HG03097 (cell line): ENCODE data around the gene ZCCHC4.
A peak's percentile ranks its signal among the peaks of the same experiment; 100 is the strongest.

Experiments used
- ATAC-seq: cut with Tn5 transposase; IDR thresholded peaks from one replicate; pipeline ENCODE4 v1.9.1; 2021; ENCODE audit not compliant: unreplicated experiment, low FRiP score

Gene ZCCHC4

DNA sequence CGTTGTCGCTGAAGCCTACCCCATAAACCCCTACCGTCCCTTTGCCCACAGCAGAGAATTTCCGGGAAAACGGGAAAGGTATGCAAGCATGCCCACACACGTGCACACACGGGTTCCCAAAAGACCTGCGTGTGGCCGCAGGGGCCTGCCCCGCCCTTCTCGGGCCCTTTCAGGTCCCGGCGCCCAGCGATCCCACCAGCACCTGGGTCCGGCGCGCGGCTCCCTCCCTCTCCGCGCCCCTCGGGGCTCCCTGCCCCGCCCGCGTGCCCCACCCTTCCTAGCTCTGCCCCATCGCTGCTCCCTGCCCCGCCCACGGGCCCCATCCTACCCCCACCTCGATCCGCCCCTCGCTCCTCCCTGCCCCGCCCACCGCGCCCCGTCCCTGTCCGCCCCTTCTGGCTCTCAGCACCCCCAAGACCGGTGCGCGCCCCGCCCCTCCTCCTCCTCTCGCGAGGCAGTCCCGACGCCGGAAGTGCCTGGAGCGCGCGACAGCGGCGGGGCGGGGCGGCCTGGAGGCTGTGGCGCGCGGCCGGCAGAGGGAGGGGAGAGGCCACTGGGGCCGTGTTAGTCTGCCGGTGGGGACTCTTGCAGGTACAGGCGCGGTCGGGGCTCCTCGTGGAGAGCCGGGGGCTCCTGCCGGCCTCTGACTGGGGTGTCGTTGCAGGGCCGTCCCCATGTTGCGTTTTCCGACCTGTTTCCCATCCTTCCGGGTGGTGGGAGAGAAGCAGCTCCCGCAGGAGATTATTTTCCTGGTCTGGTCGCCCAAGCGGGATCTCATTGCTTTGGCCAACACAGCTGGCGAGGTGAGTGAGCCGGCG lies 64.4 kb downstream of the ZCCHC4 start, which contains the start of gene ANAPC4:
TSS of gene ANAPC4 (plus strand) at position 510 of the 818 bp plus-strand sequence. CDS start at position 675, 165 bp downstream.
- peak; percentile 96 for ATAC-seq

DNA sequence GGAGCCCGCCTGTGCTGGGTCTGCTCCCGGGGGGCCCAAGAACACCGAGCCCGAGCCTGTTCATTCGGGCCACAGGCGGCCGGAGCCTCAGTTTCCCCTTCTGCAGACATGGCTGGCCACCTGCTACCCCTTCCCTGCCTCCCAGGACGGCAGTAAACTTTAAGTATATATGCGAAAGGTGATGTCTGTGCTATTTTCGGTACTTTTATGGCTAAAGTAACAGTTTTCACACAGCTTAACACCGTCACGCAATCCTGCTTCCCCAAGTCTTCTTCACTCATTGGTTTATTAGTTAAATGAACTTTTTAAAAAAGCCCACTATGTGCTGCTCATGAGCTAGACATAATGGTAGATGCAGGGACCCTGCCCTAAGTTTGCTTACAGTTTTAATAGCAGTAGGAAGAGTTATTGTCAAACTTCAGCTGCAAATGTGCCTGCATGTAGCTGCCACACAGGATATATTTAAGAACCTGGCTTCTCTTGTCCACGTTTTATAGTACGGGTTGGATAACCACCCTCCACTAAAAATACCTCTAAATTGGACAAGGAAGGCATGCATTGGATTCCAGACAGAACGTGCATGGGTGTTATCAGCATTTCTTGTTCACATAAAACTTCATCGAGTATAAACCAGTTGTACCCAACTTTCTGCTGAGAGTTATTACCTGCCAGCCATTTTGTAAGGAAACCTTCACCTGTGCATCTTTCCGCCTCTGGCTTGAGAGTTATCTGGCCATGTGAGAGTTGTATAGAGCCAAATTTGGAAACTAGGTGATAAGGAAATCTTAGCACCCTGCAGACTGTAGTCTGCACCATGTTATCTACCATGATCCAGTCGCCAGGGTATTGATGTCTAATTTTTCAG lies 65.2 kb downstream of the ZCCHC4 start:
- peak; percentile 9 for ATAC-seq

DNA sequence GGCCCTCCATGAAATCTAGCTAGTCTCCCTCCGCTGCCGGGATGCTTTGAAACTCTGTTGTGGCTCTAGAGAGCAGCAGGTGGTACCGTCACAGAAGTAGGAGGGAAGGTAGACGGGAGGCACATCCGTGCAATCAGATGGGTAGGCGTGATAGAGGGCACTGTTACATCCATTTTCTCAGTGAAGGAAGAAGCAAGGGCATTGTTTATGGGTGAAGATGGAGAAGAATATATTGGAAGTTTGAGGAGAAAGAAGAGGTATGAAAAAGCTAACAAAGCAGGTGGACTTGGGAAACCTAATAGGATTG lies 65.8 kb downstream of the ZCCHC4 start:
- no peak for ATAC-seq

GRCh38 chr4:25379591-25379990 lies 67.0 kb downstream of the ZCCHC4 start:
- no peak for ATAC-seq

GRCh38 chr4:25383647-25384046 lies 71.1 kb downstream of the ZCCHC4 start:
- ATAC-seq, result no peak

- ATAC-seq, result no peak
Observed at GRCh38 chr4:25386926-25387325, 74.4 kb downstream of the ZCCHC4 start.

DNA sequence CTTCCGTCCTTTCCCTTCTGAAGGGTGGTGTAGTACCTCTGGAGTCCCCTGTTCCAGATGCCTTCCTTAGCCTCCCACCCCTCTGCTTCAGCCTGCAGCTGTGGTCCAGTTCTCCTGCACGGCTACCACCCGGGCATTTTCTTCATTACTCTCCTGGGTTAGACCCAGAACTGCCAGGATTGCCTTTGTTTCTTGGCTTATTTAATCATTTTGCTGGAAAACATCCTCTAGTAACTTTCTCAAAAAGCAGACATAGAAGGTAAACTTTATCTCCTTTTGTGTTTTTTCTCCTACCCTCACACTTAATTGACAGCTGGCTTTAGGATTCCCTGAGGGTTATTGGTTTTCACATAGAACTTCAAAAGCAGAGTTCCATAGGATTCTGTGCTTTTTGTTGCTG lies 84.7 kb downstream of the ZCCHC4 start:
- ATAC-seq, result no peak

DNA sequence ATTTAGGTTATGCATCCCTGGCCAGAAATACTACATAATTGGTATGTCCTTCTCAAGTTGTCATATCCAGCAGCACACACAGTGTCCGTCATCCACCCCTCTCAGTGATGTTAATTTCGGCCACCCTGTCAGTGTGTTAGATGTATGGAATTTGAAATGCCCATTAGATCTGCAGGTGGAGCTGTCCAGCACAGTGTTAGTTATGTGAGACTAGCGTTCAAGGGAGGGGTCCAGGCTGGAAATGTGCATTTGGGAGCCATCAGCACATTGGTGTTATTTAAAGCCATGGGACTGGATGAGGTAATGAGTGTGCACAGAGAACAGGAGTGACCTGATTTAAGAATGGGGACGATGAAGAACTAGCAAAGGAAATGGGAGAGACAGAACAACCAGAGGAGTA lies 86.9 kb downstream of the ZCCHC4 start:
- no peak for ATAC-seq

DNA sequence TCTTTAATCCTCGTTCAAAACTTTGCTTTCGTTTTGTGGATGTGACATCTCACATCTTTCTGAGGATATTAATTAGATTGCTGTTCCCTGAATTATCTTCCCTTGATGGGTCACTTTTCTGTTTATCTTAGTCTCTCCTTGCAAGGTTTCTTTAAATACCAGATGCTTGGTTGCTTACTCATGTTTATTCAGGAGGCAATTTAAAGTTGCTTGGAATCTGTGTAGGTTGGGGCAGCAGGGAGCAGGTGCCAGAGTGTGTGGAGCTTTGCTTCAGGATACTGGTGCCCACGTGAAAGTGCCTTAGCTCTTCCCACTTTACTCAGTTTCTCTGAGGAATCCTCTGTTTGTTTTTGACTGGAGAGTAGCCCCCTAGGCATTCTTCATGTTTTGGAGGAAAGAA lies 88.5 kb downstream of the ZCCHC4 start:
- ATAC-seq, result no peak

DNA sequence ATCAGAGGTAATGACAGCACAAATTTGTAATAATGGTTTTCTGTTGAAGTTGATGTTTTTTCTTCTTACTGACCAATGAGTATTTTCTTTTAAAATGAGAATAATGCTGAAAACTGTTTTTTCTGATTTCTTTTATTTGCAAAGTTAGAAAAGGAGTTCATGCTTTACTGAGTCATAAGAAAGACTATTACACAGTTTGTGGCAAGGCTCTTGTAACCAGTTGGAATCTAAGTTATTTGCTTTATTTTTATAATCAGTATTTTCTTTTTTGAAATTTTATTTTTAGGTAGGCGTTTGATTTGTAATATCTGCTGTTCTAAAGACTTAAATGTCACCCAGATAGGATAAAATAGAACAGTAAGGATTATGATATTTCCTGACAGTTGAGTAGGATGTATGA lies 89.9 kb downstream of the ZCCHC4 start:
- no peak for ATAC-seq

GRCh38 chr4:25403699-25404098 lies 91.1 kb downstream of the ZCCHC4 start:
- ATAC-seq, result no peak

DNA sequence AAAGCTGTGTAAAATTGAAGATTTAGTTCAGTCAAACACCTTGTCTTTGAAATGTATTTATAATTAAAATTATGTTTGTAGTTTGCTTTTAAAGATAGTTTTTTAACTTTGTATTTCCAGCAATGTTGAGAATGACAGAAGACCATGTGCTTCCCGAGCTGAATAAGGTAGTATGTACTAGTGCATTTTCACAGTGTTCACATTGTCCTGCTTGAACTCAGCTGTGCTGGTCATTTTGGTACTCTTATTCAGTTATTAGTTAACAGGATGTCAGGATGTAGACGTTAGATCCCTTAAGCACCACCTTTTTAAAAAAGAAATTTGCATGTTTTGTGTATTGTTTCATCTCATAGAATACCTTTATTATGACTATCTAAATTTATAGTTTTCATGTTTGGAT lies 92.9 kb downstream of the ZCCHC4 start:
- ATAC-seq, result no peak

DNA sequence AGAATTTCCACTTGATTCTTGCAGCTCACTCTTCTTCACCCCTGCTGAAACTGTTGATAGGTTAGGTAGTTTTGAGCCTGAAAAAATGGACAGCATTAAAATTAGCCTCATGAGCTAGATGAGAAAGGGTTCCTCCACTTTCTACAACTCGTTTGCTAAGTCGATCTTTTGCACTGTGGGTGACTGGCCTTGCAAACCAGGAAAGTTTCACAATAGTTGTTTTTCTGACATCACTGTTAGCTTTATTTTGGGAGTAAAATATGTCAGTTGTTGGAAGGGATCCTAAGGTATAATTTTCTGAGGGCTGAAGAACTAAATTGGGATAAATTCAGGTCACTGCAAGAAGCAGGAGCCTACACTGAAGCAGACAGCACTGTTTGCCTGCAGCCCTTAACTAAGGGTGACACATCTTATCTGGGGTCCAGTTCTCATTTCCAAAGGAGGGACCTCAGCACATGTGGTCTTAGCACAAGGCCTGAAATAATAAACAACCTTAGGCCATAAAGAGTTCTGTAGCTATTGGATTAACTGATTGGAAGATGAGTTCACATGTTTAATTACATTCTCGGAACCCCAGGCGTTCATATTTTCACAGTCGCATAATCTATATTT lies 93.6 kb downstream of the ZCCHC4 start:
- ATAC-seq, result no peak

DNA sequence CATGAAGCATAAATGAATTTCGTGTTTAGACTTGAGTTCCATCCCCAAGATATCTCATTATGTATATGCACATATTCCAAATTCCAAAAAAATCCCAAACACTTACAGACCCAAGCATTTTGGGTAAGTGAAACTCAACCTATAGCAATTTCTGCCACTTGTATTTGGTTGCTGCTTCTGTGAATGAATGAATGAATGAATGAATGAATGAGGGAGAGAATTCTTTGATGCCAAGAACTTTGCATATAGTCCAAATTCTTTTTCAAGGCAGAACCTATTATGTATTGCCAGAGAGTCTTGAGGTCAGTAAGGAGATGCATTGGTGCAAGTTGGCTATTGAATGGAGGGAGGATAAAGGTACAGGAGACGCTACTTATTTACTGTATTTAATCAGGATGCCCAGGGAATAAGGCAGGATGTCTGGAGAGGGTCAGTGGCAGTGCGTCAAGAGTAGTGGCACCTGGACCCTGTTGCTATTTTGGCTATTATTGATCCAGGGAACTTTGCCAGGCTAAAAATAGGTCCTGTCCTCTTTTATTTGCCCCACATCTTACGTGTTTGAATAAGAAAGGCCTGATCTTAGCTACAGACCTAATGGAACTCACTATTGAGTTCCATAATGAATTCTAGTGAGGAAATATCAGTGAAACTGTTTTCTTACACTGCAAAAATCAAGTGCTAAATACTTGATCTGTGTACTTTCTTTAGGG lies 98.4 kb downstream of the ZCCHC4 start:
- no peak for ATAC-seq

DNA sequence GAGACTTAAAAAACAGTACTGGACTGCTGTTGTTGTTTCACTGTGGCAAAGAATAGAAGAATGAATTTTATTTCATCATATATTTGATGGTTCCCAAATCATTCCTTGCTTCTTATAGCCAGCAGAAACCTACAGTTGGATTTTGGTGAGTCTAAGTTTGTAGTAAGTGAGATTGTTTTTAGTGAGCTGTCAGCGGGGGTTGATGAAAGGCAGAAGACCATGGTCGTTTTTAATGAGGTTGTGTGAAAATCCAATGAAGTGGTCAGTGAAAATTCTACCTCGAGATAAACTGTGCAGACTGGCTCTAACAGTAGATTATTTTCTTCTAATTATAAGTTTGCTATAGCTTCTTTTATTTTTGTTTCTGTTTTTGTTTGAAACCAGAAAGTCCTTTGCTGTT lies 100.7 kb downstream of the ZCCHC4 start:
- ATAC-seq, result no peak

- no peak for ATAC-seq
Observed at GRCh38 chr4:25417014-25417413, 104.4 kb downstream of the ZCCHC4 start.
